WTC11 (cell line): ENCODE measurements around the gene PAQR4.

Experiments
- NFYB ChIP-seq: sonication (generic); formaldehyde crosslinking; conservative IDR thresholded peaks from 2 replicates; pipeline ENCODE4 v1.8.0; 2022; ENCODE audit warnings: low read depth, missing genetic modification reagents
- TF ChIP-seq, protein P1 (sequence below): fragments of 200-600 bp; IDR thresholded peaks from 2 replicates; pipeline ENCODE4 v1.8.0; 2022; ENCODE audit warnings: antibody characterized with exemption

DNA sequence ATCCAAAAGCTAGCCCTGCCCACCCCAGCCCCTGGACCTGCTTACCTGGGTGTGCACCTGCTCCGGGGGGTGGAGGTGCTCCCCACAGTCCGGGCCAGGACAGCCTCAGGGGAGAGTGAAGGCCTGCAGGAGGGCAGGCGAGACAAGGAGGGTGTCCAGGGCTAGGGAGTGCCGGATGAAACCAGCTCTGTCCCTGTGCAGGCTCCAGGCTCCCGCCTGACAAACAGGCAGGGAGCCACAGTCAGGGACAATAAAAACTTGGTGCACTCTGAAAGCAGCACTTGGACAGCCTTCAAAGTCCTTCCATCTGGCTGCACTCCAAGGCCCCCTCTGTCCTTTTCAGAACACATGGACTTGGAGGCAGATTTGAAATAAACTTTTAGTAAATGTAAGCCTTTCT, 3.9 kb downstream of the PAQR4 start:
- TF ChIP-seq, protein P1, sequence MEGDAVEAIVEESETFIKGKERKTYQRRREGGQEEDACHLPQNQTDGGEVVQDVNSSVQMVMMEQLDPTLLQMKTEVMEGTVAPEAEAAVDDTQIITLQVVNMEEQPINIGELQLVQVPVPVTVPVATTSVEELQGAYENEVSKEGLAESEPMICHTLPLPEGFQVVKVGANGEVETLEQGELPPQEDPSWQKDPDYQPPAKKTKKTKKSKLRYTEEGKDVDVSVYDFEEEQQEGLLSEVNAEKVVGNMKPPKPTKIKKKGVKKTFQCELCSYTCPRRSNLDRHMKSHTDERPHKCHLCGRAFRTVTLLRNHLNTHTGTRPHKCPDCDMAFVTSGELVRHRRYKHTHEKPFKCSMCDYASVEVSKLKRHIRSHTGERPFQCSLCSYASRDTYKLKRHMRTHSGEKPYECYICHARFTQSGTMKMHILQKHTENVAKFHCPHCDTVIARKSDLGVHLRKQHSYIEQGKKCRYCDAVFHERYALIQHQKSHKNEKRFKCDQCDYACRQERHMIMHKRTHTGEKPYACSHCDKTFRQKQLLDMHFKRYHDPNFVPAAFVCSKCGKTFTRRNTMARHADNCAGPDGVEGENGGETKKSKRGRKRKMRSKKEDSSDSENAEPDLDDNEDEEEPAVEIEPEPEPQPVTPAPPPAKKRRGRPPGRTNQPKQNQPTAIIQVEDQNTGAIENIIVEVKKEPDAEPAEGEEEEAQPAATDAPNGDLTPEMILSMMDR, result no peak
- TF ChIP-seq NFYB (CRISPR knock-in tag), result no peak
